Erythroblast (primary cell): ENCODE results near the gene STRBP.

Experiments
- GATA1 ChIP-seq: IDR thresholded peaks from 2 replicates; pipeline ENCODE4 v1.6.1; 2011; ENCODE audit warnings: low read depth, mild to moderate bottlenecking, control low read depth, low read length, moderate library complexity
- POLR2A ChIP-seq: IDR thresholded peaks from 2 replicates; pipeline ENCODE4 v1.6.1; 2011; ENCODE audit warnings: mild to moderate bottlenecking, low read length

DNA sequence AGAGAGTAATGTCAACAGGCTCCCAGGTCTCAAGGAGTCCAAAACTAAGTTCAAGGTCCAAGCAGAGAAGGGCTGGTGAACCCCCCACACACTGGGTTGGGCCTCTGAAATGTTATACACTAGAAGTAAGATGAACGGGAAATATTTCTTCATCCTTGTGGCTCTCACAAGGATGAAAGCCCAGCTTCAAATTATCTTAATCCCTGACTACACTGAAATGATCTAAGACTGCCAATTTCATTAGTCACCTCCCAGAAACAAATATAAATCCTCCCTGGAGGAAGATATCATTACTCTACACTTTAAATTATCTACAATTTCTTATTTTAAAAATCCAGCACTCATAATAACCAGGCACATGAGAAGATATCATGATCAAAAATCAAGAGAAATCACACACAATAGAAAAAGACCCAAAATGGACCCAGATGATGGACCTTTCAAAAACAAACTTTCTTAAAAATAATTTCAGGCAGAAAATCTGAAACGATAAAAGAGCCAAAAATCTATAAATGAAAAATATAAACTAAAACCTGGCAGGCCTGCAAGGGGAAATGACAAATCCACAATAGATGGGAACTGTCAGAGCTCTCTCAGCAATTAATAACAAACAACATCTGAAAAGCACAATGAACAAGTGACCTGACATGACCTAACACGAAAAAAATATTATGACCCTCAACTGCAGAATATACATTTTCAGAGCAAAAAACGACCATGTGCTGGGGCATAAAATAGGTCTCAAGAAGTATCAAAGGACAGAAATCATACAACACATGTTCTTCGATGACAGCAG, 117.5 kb downstream of the STRBP start:
- TF ChIP-seq POLR2A (no peak), GATA1 (no peak)
